Measurements from ENCODE around the gene TOP2A.
A peak's percentile ranks its signal among the peaks of the same experiment; 100 is the strongest.

TOP2A gene

GRCh38 chr17:40447806-40448205 lies 30.1 kb upstream of the TOP2A start:
- no peak overlapping the region for H3K4me3 ChIP-seq (ENCODE audit: low read length in 2 of 2)
- WGBS, 2 donors (ENCODE audit: extremely low coverage in 2 of 2, insufficient read length in 2 of 2, insufficient replicate concordance in 1 of 2), result no CpG with 5 or more reads among the region's 4 CpGs

GRCh38 chr17:40447148-40447644 lies 29.5 kb upstream of the TOP2A start:
- Histone ChIP-seq H3K14ac (ENCODE audit: low read length) (no peak overlapping the region), H3K18ac (ENCODE audit: low read length) (no peak overlapping the region), H3K4me3 (ENCODE audit: low read length in 2 of 2) (no peak overlapping the region), H2BK5ac (ENCODE audit: low read length) (no peak overlapping the region), H2BK12ac (ENCODE audit: low read length) (no peak overlapping the region), H2BK120ac (ENCODE audit: low read depth, low read length) (no peak overlapping the region), H3K27ac (replicated peaks; ENCODE audit: low read length) (no peak overlapping the region), H3K23ac (ENCODE audit: low read depth, low read length, poor library complexity) (no peak overlapping the region), H2AFZ (ENCODE audit: low read length) (no peak overlapping the region), H3K9me3 (replicated peaks in 1 of 2; ENCODE audit: control insufficient read depth in 2 of 2, insufficient read depth in 1 of 2, low read depth in 1 of 2, low read length in 2 of 2) (no peaks in the 10 kb centered on the region), H3K9ac (ENCODE audit: low read depth, low read length, poor library complexity) (no peak overlapping the region), H3K36me3 (replicated peaks in 1 of 2; ENCODE audit: control insufficient read depth in 2 of 2, insufficient read depth in 2 of 2, low read length in 2 of 2) (no peaks in the 10 kb centered on the region), H3K27me3 (ENCODE audit: control insufficient read depth in 3 of 3, insufficient read depth in 3 of 3, low read depth in 1 of 3, low read length in 3 of 3) (no peaks in the 10 kb centered on the region), H2AK5ac (ENCODE audit: low read depth, low read length) (no peak overlapping the region), H4K91ac (ENCODE audit: low read depth, low read length, poor library complexity) (no peak overlapping the region), H3K79me1 (ENCODE audit: low read depth, low read length) (peaks cover 4% of the 10 kb centered on the region), H2BK15ac (ENCODE audit: low read length) (no peak overlapping the region), H3K4me1 (ENCODE audit: control insufficient read depth in 2 of 2, insufficient read depth in 1 of 2, low read depth in 1 of 2, low read length in 2 of 2) (peaks cover 13 to 17% of the 10 kb centered on the region in 2 donors), H4K8ac (ENCODE audit: low read depth, low read length) (no peak overlapping the region), H3K4ac (ENCODE audit: low read length) (no peak overlapping the region), H3K4me2 (ENCODE audit: insufficient read depth, low read length, poor library complexity, severe bottlenecking) (no peak overlapping the region)
- DNase-seq (ENCODE audit: low spot score), result no peak
- no CpG with 5 or more reads among the region's 8 CpGs for WGBS, 2 donors (ENCODE audit: extremely low coverage in 2 of 2, insufficient read length in 2 of 2, insufficient replicate concordance in 1 of 2)

More at GRCh38 chr17:40447806-40448205, 30.1 kb upstream of the TOP2A start:
- no peak overlapping the region for H3K4me2 ChIP-seq (ENCODE audit: insufficient read depth, low read length, poor library complexity, severe bottlenecking)
- H2AK5ac ChIP-seq (ENCODE audit: low read depth, low read length), result no peak overlapping the region
- H3K23ac ChIP-seq (ENCODE audit: low read depth, low read length, poor library complexity), result no peak overlapping the region
- no peaks in the 10 kb centered on the region for H3K27me3 ChIP-seq (ENCODE audit: control insufficient read depth in 3 of 3, insufficient read depth in 3 of 3, low read depth in 1 of 3, low read length in 3 of 3)
- no peak overlapping the region for H3K4ac ChIP-seq (ENCODE audit: low read length)
- H3K36me3 ChIP-seq (replicated peaks in 1 of 2; ENCODE audit: control insufficient read depth in 2 of 2, insufficient read depth in 2 of 2, low read length in 2 of 2), result peaks cover 0 to 1% of the 10 kb centered on the region in 2 donors
- H4K91ac ChIP-seq (ENCODE audit: low read depth, low read length, poor library complexity), result no peak overlapping the region
- no peak overlapping the region for H2BK5ac ChIP-seq (ENCODE audit: low read length)
- H2BK120ac ChIP-seq (ENCODE audit: low read depth, low read length), result no peak overlapping the region
- H2BK12ac ChIP-seq (ENCODE audit: low read length), result no peak overlapping the region
- H3K9ac ChIP-seq (ENCODE audit: low read depth, low read length, poor library complexity), result no peak overlapping the region
- peaks cover 4% of the 10 kb centered on the region for H3K79me1 ChIP-seq (ENCODE audit: low read depth, low read length)
- H3K14ac ChIP-seq (ENCODE audit: low read length), result no peak overlapping the region
- H2AFZ ChIP-seq (ENCODE audit: low read length), result no peak overlapping the region
- H3K4me1 ChIP-seq (ENCODE audit: control insufficient read depth in 2 of 2, insufficient read depth in 1 of 2, low read depth in 1 of 2, low read length in 2 of 2), result peaks cover 9 to 15% of the 10 kb centered on the region in 2 donors
- H3K9me3 ChIP-seq (replicated peaks in 1 of 2; ENCODE audit: control insufficient read depth in 2 of 2, insufficient read depth in 1 of 2, low read depth in 1 of 2, low read length in 2 of 2), result no peaks in the 10 kb centered on the region
- H4K8ac ChIP-seq (ENCODE audit: low read depth, low read length), result no peak overlapping the region
- no peak overlapping the region for H2BK15ac ChIP-seq (ENCODE audit: low read length)
- no peak overlapping the region for H3K27ac ChIP-seq (replicated peaks; ENCODE audit: low read length)
- H3K18ac ChIP-seq (ENCODE audit: low read length), result no peak overlapping the region
- DNase-seq (ENCODE audit: low spot score), result no peak

GRCh38 chr17:40445751-40446468 lies 28.2 kb upstream of the TOP2A start:
- Histone ChIP-seq H3K36me3 (replicated peaks in 1 of 2; ENCODE audit: control insufficient read depth in 2 of 2, insufficient read depth in 2 of 2, low read length in 2 of 2) (no peaks in the 10 kb centered on the region), H2BK5ac (ENCODE audit: low read length) (no peak overlapping the region), H3K18ac (ENCODE audit: low read length) (no peak overlapping the region), H2BK12ac (ENCODE audit: low read length) (no peak overlapping the region), H2BK15ac (ENCODE audit: low read length) (no peak overlapping the region), H3K23ac (ENCODE audit: low read depth, low read length, poor library complexity) (peak overlapping the region; percentile 6), H4K91ac (ENCODE audit: low read depth, low read length, poor library complexity) (no peak overlapping the region), H3K79me1 (ENCODE audit: low read depth, low read length) (peaks cover 4% of the 10 kb centered on the region), H3K4me2 (ENCODE audit: insufficient read depth, low read length, poor library complexity, severe bottlenecking) (no peak overlapping the region), H3K14ac (ENCODE audit: low read length) (no peak overlapping the region), H3K27me3 (ENCODE audit: control insufficient read depth in 3 of 3, insufficient read depth in 3 of 3, low read depth in 1 of 3, low read length in 3 of 3) (no peaks in the 10 kb centered on the region), H3K27ac (replicated peaks; ENCODE audit: low read length) (no peak overlapping the region), H3K4ac (ENCODE audit: low read length) (no peak overlapping the region), H4K8ac (ENCODE audit: low read depth, low read length) (no peak overlapping the region), H2BK120ac (ENCODE audit: low read depth, low read length) (no peak overlapping the region), H3K4me3 (ENCODE audit: low read length in 2 of 2) (peak overlapping the region in 1 of 2 donors; percentile 71), H3K9ac (ENCODE audit: low read depth, low read length, poor library complexity) (no peak overlapping the region), H2AFZ (ENCODE audit: low read length) (peak overlapping the region; percentile 58), H3K9me3 (replicated peaks in 1 of 2; ENCODE audit: control insufficient read depth in 2 of 2, insufficient read depth in 1 of 2, low read depth in 1 of 2, low read length in 2 of 2) (no peaks in the 10 kb centered on the region), H2AK5ac (ENCODE audit: low read depth, low read length) (peak overlapping the region; percentile 42), H3K4me1 (ENCODE audit: control insufficient read depth in 2 of 2, insufficient read depth in 1 of 2, low read depth in 1 of 2, low read length in 2 of 2) (peaks cover 13 to 17% of the 10 kb centered on the region in 2 donors)
- WGBS, 2 donors (ENCODE audit: extremely low coverage in 2 of 2, insufficient read length in 2 of 2, insufficient replicate concordance in 1 of 2), result no CpG with 5 or more reads among the region's 11 CpGs
- no peak for DNase-seq (ENCODE audit: low spot score)

- Histone ChIP-seq H3K4ac (ENCODE audit: low read length) (no peak overlapping the region), H2BK5ac (ENCODE audit: low read length) (no peak overlapping the region), H3K27me3 (ENCODE audit: control insufficient read depth in 3 of 3, insufficient read depth in 3 of 3, low read depth in 1 of 3, low read length in 3 of 3) (peaks cover 0 to 5% (median 0%) of the 10 kb centered on the region in 3 experiments), H2BK120ac (ENCODE audit: low read depth, low read length) (peak overlapping the region; percentile 82), H2BK12ac (ENCODE audit: low read length) (no peak overlapping the region), H3K9ac (ENCODE audit: low read depth, low read length, poor library complexity) (peak overlapping the region; percentile 96), H2BK15ac (ENCODE audit: low read length) (no peak overlapping the region), H3K18ac (ENCODE audit: low read length) (peak overlapping the region; percentile 99), H3K27ac (replicated peaks; ENCODE audit: low read length) (no peak overlapping the region), H3K4me1 (ENCODE audit: control insufficient read depth in 2 of 2, insufficient read depth in 1 of 2, low read depth in 1 of 2, low read length in 2 of 2) (peaks cover 13 to 17% of the 10 kb centered on the region in 2 donors), H3K4me3 (ENCODE audit: low read length in 2 of 2) (peak overlapping the region; percentile 71 to 88), H4K91ac (ENCODE audit: low read depth, low read length, poor library complexity) (no peak overlapping the region), H2AK5ac (ENCODE audit: low read depth, low read length) (peak overlapping the region; percentile 65), H3K23ac (ENCODE audit: low read depth, low read length, poor library complexity) (peak overlapping the region; percentile 89), H3K79me1 (ENCODE audit: low read depth, low read length) (peaks cover 4% of the 10 kb centered on the region), H2AFZ (ENCODE audit: low read length) (peak overlapping the region; percentile 99), H3K36me3 (replicated peaks in 1 of 2; ENCODE audit: control insufficient read depth in 2 of 2, insufficient read depth in 2 of 2, low read length in 2 of 2) (no peaks in the 10 kb centered on the region), H3K4me2 (ENCODE audit: insufficient read depth, low read length, poor library complexity, severe bottlenecking) (peak overlapping the region; percentile 91), H3K14ac (ENCODE audit: low read length) (no peak overlapping the region), H3K9me3 (replicated peaks in 1 of 2; ENCODE audit: control insufficient read depth in 2 of 2, insufficient read depth in 1 of 2, low read depth in 1 of 2, low read length in 2 of 2) (no peaks in the 10 kb centered on the region), H4K8ac (ENCODE audit: low read depth, low read length) (no peak overlapping the region)
- DNase-seq (ENCODE audit: low spot score), result no peak
- no CpG with 5 or more reads among the region's 15 CpGs for WGBS, 2 donors (ENCODE audit: extremely low coverage in 2 of 2, insufficient read length in 2 of 2, insufficient replicate concordance in 1 of 2)
Measured at GRCh38 chr17:40443988-40444899, 26.5 kb upstream of the TOP2A start.
